HG03520 (cell line): ENCODE data around the gene PTPRN2.
"Not testable (repeated sequence)": the region's sequence is repeated elsewhere in the genome, so short reads cannot be mapped to it uniquely, and the experiment has no call there.

ENCODE experiments used
- ATAC-seq: cut with Tn5 transposase; IDR thresholded peaks from one replicate; pipeline ENCODE4 v1.9.1; 2021; ENCODE audit warnings: mild to moderate bottlenecking, moderate library complexity; ENCODE audit not compliant: unreplicated experiment

Gene PTPRN2

GRCh38 chr7:158235862-158236261 lies 351.8 kb downstream of the PTPRN2 start:
- ATAC-seq, result no peak

DNA sequence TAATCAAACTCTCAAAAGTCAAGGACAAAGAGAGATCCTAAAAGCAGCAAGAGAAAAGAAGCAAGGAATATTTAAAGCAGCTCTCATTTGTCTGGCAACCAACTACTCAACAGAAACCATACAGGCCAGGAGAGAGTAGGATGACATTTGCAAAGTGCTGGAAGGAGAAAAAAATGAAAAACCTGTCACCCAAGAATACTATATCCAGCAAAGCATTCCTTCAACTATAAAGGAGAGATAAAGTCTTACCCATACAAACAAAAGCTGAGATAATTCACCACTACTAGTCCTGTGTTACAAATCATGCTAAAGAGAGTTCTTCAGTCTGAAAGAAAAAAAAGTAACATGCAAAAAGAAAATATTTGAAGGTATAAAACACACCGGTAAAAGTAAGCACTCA lies 357.7 kb downstream of the PTPRN2 start:
- no peak for ATAC-seq

- no peak for ATAC-seq
These were observed 358.6 kb downstream of the PTPRN2 start for GRCh38 chr7:158228986-158229385.

DNA sequence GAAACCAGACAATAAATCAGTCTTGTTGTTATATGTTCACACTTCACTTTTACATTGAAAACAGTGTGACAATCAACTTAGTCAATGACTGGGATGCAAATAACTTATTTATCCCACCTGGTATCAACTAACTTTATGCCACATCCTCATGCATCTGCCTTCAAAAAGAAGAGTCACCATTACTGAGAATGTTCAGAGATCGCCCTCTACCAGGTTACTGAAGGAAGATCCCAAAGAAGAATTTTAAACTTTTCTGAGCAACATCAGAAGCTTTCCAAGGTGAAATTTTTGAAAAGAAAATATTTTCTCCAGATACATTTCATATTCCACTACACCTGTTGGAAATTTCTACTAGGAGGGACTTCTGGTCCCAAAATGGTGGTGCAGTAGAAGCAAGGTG lies 359.5 kb downstream of the PTPRN2 start:
- no peak for ATAC-seq

DNA sequence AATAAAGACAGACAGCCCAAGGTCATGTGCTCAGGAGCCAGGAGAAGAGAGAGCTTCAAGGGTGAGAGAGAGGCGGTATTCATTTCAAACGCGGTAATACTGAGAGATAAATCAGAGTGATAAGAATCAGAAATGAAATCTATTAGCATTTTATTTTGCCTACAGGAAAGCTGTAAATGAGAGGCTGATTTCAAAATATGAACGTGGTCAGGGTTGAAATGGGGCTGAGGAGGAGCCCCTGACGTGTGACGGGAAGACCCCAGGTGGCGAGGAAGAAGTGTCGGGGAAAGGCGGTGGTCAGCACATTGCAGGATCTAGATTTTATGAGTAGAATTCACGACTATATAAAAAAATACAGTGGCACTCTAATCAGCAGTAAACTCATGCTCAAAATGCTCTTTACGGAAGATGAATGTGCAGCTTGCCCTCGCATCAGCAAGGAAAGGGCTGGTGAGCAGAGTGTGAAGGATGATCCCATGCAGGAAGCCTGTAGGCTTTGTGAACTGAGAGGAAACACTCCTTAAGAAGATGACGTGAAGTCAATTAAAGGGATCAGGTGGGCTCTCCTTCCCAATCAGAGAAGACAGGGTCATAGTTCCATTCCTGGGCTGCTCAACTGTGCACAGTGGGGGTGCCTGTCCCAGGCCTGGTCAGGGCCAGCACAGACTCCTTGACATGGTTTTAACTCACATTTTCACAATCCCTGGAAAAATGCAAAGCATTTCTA lies 360.2 kb downstream of the PTPRN2 start:
- no peak for ATAC-seq

- no peak for ATAC-seq
These were observed 371.4 kb downstream of the PTPRN2 start for GRCh38 chr7:158216198-158216597.

DNA sequence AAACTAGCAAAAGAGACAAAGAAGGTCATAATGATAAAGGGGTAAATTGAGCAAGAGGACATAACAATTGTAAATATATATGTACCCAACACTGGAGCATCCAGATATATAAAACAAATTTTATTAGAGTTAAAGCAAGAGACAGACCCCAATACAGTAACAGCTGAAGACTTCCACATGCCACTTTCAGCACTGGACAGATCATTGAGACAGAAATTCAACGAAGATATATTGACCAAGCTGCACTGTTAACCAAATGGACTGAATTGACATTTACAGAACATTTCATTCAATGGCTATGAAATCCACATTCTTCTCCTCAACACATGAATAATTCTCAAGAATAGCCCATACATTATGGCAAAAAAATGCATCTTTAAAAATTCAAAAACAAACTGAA lies 378.2 kb downstream of the PTPRN2 start:
- no peak for ATAC-seq

- no peak for ATAC-seq
These were observed 381.3 kb downstream of the PTPRN2 start for GRCh38 chr7:158206341-158206740.

DNA sequence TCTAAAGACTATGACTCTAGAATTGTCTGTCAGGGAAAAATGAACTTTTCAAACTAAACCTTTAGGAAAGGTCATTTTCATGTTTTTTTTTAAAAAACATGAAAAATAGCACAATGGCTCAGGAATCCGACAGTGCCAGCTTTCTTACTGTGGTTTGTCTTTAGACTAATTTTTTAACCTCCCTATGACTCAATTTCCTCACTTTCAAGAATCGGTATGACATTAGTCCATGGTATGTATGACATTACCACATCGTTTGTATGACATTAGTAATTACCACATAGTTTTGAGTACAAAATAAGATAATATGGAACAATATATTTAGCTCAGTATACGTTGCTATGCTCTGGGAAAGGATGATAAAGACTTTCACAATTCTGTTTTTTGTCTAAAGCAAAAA lies 383.2 kb downstream of the PTPRN2 start:
- ATAC-seq, result no peak

GRCh38 chr7:158203948-158204347 lies 383.7 kb downstream of the PTPRN2 start:
- not testable (repeated sequence) for ATAC-seq

DNA sequence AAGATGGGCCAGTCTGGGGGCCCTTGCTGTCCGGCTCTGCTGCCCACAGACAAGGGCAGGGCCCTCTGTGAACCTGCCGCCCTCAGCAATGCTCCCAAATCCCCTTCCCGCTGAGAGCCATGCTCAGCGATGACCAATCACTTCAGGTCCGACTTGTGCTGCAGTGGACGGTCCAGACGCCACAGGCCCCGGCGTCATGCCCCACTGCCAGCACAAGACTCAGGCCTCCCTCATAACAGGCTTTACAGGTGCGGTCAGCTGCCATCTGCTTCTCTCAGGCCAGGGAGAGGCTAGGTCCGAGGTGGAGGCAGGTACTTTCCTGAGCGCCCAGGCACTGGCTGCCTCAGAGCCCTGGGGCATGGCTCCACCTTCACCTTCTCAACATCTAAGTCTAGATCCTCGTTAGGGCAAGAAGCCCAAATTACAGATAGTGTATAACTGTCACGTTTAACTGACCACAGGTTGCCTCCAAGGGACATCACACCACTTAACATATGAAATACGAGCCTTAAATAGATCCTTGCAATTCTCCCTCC lies 393.2 kb downstream of the PTPRN2 start:
- no peak for ATAC-seq

DNA sequence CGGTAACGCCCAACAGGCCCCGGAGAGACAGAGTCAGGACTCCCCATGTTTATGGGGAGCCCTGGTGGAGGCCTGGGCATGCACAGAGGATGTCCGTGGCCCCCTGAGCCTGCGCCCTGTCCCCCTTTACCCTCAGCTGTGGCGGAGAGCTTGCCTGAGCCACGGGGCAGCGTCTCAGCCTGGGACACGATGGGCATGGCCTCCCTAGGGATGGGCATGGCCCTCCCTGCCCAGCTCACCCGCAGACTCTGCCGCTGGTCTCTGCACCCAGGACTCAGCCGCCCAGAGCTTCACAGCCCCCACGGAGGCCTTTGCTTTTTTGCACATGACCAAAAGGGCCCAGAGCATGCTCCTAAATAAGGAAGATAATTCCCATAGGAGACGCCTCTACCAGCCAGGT lies 394.2 kb downstream of the PTPRN2 start:
- ATAC-seq, result no peak

- no peak for ATAC-seq
These were observed 394.7 kb downstream of the PTPRN2 start for GRCh38 chr7:158192956-158193355.

DNA sequence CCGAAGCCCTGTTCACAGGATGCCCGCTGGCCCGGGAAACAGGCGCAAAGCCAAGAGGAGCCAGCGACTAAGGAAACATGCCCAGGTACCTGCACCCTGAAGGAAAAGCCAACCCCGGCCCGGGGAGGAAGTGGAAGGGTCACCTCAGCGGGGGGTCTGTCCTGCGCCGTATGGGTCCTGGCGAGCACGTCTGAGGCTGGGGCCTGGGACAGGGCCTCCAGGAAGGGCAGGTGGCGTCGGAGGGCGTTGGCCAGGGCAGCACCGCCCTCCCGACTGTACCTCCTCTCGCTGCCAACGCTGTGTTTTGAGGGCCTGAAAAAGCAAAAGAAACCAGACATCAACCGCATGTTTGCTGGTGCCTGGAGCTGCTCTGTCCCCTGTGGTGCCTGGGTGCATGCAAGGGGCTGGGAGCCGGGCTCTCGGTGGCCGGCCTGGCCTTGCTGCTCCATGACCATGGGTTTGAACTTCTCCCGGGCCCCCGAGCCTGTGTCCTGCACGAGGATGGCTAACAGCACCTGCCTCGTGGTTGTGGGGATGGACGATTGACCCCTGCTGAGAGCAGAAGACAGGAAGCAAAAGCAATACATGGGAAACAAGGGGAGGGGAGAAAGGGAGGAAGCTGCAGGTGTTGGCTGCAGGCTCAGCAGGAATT lies 395.3 kb downstream of the PTPRN2 start:
- ATAC-seq, result no peak

GRCh38 chr7:158191671-158192070 lies 396.0 kb downstream of the PTPRN2 start:
- ATAC-seq, result no peak

DNA sequence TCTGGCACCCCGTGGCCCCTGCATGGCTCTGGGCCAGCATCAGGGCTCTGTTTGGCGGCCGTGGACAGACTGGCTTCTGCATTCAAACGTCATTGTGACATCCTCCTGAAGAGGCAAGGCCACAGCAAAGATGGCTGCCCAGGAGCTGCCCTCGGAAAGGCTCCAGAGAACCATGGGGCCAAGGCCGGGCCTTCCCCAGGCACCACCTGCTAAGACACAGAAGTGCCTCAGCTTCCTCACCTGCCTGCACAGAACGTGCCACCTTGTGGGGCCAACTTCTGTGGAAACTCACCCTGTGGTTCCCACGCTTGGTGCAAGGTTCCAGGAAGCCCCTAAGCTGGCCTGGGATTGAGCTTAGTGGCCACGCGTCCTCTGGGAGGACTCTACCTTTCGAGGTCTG lies 396.9 kb downstream of the PTPRN2 start:
- ATAC-seq, result no peak

DNA sequence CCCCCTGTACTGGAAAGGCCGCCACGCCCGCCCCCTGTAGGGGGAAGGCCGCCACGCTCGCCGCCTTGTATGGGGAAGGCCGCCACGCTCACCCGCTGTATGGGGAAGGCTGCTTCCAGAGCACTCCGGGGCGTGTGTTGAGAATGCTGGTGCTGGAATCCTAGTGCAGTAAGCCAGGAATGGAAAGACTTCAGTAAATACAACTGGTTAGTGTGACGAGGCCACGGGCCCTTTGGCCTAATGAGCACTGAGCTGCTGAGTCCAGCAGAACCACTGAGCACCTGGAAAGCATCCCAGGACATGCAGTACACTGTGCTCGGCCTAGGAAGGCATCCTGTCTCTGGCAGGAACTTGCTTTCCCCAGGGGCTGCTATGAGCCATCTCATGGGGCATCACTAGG lies 398.9 kb downstream of the PTPRN2 start:
- ATAC-seq, result no peak

DNA sequence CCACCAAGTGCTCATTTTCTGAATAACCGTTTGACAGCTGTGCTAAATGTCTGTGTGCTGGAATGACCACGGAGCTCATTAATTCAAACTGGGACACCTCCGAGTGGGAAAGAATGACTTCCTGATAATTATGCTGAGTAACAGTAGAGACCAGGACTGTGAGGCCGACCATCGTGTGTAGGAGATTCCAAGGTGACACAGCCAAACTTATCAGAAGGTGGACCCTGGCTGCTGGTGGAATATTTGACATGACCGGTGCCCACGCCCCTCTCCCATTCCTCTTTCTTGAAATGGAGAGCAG lies 400.0 kb downstream of the PTPRN2 start:
- ATAC-seq, result no peak

- ATAC-seq, result no peak
These were observed 400.5 kb downstream of the PTPRN2 start for GRCh38 chr7:158186864-158187693.

DNA sequence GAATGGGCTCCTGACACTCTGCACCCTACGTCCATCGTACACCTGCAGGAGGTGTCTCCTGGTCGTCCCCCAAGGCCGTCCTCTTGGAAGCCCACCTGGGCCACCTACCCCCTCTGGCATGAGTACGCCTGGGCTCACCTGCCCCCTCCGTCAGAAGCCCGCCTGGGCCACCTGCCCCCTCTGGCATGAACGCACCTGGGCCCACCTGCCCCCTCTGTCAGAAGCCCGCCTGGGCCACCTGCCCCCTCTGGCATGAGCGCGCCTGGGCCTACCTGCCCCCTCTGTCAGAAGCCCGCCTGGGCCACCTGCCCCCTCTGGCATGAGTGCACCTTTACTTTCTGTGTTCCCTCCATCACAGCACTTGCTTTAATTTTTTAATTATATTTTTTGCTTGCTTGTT lies 401.2 kb downstream of the PTPRN2 start:
- no peak for ATAC-seq

GRCh38 chr7:158185653-158186052 lies 402.0 kb downstream of the PTPRN2 start:
- ATAC-seq, result no peak

DNA sequence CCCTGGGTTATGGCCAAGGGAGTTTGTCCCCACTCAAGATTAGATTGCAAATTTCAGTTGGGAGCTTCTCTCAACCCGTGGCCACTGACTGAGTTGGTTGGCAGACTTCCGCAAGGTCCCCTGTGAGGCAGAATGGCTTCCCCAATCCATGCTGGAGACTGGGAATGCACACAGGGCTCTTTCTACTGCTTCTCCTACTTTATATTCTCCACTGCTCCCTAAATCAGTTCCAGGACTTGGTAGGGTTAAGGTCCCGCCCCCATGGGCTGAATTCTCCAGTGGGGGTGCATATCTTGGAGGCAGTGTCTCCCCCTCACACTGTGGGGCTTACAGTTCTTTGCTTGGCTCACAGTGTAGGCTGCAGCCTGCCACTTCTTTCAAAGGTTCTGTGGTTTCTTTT lies 404.2 kb downstream of the PTPRN2 start:
- no peak for ATAC-seq
